ENCODE measurements around the gene ZMYND10. TPM values are rescaled to one million over a fixed set of nuclear protein-coding genes. Genes with fewer than 3 reads are reported as not detected.

The ZMYND10 gene
- total and polyA plus RNA-seq, 2 experiments from 2014 or later: 0.29 to 0.31 TPM

- peaks cover 3% of the 10 kb centered on the region; the same call in 1 of the 2 replicates for H3K4me1 ChIP-seq (ENCODE audit: insufficient read depth)
- DNase-seq (ENCODE audit: low spot score) (peak; percentile 83), ATAC-seq (no peak)
- H3K4me3 Mint-ChIP-seq: no peak overlapping the region
- no peak overlapping the region for H3K27ac Mint-ChIP-seq
- no peak overlapping the region for H3K4me2 ChIP-seq
- peaks cover 36% of the 10 kb centered on the region for H3K27me3 ChIP-seq (ENCODE audit: insufficient read depth)
- TF ChIP-seq, protein P1, sequence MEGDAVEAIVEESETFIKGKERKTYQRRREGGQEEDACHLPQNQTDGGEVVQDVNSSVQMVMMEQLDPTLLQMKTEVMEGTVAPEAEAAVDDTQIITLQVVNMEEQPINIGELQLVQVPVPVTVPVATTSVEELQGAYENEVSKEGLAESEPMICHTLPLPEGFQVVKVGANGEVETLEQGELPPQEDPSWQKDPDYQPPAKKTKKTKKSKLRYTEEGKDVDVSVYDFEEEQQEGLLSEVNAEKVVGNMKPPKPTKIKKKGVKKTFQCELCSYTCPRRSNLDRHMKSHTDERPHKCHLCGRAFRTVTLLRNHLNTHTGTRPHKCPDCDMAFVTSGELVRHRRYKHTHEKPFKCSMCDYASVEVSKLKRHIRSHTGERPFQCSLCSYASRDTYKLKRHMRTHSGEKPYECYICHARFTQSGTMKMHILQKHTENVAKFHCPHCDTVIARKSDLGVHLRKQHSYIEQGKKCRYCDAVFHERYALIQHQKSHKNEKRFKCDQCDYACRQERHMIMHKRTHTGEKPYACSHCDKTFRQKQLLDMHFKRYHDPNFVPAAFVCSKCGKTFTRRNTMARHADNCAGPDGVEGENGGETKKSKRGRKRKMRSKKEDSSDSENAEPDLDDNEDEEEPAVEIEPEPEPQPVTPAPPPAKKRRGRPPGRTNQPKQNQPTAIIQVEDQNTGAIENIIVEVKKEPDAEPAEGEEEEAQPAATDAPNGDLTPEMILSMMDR (conservative IDR thresholded peaks at IDR 0.05; ENCODE audit: low read depth in 2 of 2): peak; percentile 68 to 76
- TF ChIP-seq NANOG (IDR thresholded peaks at IDR 0.05; ENCODE audit: borderline replicate concordance): no peak
- H3K27me3 Mint-ChIP-seq (ENCODE audit: insufficient read depth, low read depth, poor library complexity): peaks cover 40% of the 10 kb centered on the region
- H3K36me3 ChIP-seq (ENCODE audit: insufficient read depth): no peaks in the 10 kb centered on the region
- H3K9me2 ChIP-seq (ENCODE audit: insufficient read depth): no peaks in the 10 kb centered on the region
- H3F3A ChIP-seq (replicated peaks; ENCODE audit: low read depth): 0 out of 2 replicates have a peak, but pooled peaks cover 8% of the 10 kb centered on the region
- peaks cover 16% of the 10 kb centered on the region for H3K4me1 Mint-ChIP-seq
- H3K4me3 ChIP-seq: no peak overlapping the region
- H3K27ac ChIP-seq (ENCODE audit: low read depth): no peak overlapping the region
- H2AFZ ChIP-seq: no peak overlapping the region
- peaks cover 7% of the 10 kb centered on the region; the same call in 1 of the 3 replicates for H3K36me3 Mint-ChIP-seq (ENCODE audit: low read depth)
- no peaks in the 10 kb centered on the region for H4K20me1 ChIP-seq (replicated peaks; ENCODE audit: insufficient read depth)
- no peaks in the 10 kb centered on the region for H3K79me2 ChIP-seq (replicated peaks; ENCODE audit: insufficient read depth)
- H3K9me3 Mint-ChIP-seq: no peaks in the 10 kb centered on the region
Measured at GRCh38 chr3:50347187-50347813, 1.8 kb upstream of the ZMYND10 start.

DNA sequence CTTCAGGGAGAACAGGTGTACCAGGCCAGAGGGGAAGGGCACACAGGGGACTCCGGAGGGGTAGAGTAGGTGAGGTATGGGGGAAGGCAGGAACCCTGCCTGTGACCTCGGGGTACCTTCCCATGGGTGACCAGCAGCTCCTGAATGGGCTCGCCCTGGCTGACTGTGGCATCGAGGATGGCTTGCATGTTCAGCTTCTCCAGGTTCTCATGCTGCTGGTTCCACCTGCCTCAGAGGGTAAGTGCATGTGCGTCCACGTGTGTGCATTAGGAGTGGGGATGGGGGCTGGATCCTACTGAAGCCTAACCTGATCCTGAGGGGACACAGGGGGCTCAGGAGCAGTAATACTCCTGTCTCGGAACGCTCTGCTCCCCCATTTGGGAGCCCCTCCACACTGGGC, 524 bp downstream of the ZMYND10 start:
- Mint-ChIP-seq H3K27me3 (ENCODE audit: insufficient read depth, low read depth, poor library complexity) (peaks cover 52% of the 10 kb centered on the region), H3K9me3 (no peaks in the 10 kb centered on the region), H3K4me1 (peaks cover 8% of the 10 kb centered on the region), H3K36me3 (ENCODE audit: low read depth) (peaks cover 7% of the 10 kb centered on the region; the same call in 1 of the 3 replicates), H3K27ac (no peak overlapping the region), H3K4me3 (no peak overlapping the region)
- ATAC-seq (no peak), DNase-seq (ENCODE audit: low spot score) (no peak)
- Histone ChIP-seq H3K4me1 (ENCODE audit: insufficient read depth) (peaks cover 5% of the 10 kb centered on the region; the same call in 1 of the 2 replicates), H2AFZ (peak overlapping the region; percentile 98), H3K36me3 (ENCODE audit: insufficient read depth) (no peaks in the 10 kb centered on the region), H3K4me2 (peak overlapping the region; percentile 90), H4K20me1 (replicated peaks; ENCODE audit: insufficient read depth) (no peaks in the 10 kb centered on the region), H3F3A (replicated peaks; ENCODE audit: low read depth) (0 out of 2 replicates have a peak, but pooled peaks cover 15% of the 10 kb centered on the region), H3K4me3 (peak overlapping the region; percentile 71), H3K9me2 (ENCODE audit: insufficient read depth) (no peaks in the 10 kb centered on the region), H3K27ac (ENCODE audit: low read depth) (no peak overlapping the region), H3K79me2 (replicated peaks; ENCODE audit: insufficient read depth) (no peaks in the 10 kb centered on the region), H3K27me3 (ENCODE audit: insufficient read depth) (peaks cover 58% of the 10 kb centered on the region)
- no peak for TF ChIP-seq NANOG (IDR thresholded peaks at IDR 0.05; ENCODE audit: borderline replicate concordance)
- no peak for TF ChIP-seq JUNB (IDR thresholded peaks at IDR 0.05; ENCODE audit: unreplicated experiment)
- TF ChIP-seq EZH2 (IDR thresholded peaks at IDR 0.05; ENCODE audit: low read depth, unreplicated experiment): no peak
- TF ChIP-seq ZNF331 (CRISPR knock-in tag; IDR thresholded peaks at IDR 0.05; ENCODE audit: low read depth): no peak
- no peak for TF ChIP-seq POLR2AphosphoS5 (IDR thresholded peaks at IDR 0.05; ENCODE audit: low read depth)
- no peak for TF ChIP-seq ZNF114 (CRISPR knock-in tag; IDR thresholded peaks at IDR 0.05)
- no peak for TF ChIP-seq REST (IDR thresholded peaks at IDR 0.05; ENCODE audit: unreplicated experiment)
- no peak for TF ChIP-seq ETS1 (IDR thresholded peaks at IDR 0.05)
- TF ChIP-seq, protein P1 (conservative IDR thresholded peaks at IDR 0.05; ENCODE audit: low read depth in 2 of 2): no peak
- TF ChIP-seq CREB1 (CRISPR knock-in tag; IDR thresholded peaks at IDR 0.05; ENCODE audit: low read depth): no peak
- TF ChIP-seq STAT1 (IDR thresholded peaks at IDR 0.05; ENCODE audit: unreplicated experiment): no peak
- TF ChIP-seq EZH2phosphoT487 (IDR thresholded peaks at IDR 0.05; ENCODE audit: unreplicated experiment): no peak

All from GM23338 (cell line).